K562 (cell line): ENCODE results near the gene SH3BP2. TPM values are rescaled to one million over a fixed set of nuclear protein-coding genes. Genes with fewer than 3 reads are reported as not detected.

Experiments
- ATAC-seq: fragments of 200-7000 bp; cut with Tn5 transposase; 3 replicates; pipeline ENCODE4 v1.9.1; 2020; ENCODE audit warnings: moderate library complexity
- BruUV-seq: library from RNA; stranded (reverse); fragments of 400-500 nt; replicated peaks from 2 replicates; lab custom pipeline; 2021; lab: Mats Ljungman, UMichigan
- CTCF ChIA-PET: fragments of 300-600 bp; formaldehyde crosslinking; extraction: SDS; loops from one replicate; lab custom pipeline; 2021; ENCODE audit warnings: low intra/inter-chr PET ratio; lab: Yijun Ruan, JAX
- POLR2A ChIA-PET: fragments of 300-600, 350-650 bp; sonication (Branson Sonifier 250); formaldehyde crosslinking; extraction: SDS; loops from one replicate; lab custom pipeline; 2021; ENCODE audit warnings: antibody characterized with exemption, inconsistent platforms; lab: Yijun Ruan, JAX
- DNase-seq, 4 experiments: peaks; one replicate each; pipeline versions ENCODE4 v3.0.0 to v3.0.0-alpha.2; 2011 to 2018; ENCODE audit warnings: low spot score in 3 of 4, mixed read lengths in 3 of 4; ENCODE audit errors: extremely low read depth in 1 of 4
- FAIRE-seq: peaks from 2 replicates; lab custom pipeline; 2011; peaks lifted over from hg19 to GRCh38; lab: Jason Lieb, UNC
- H2AFZ ChIP-seq: 2 replicates; pipeline ENCODE4 v1.6.0; 2011; ENCODE audit warnings: low read depth, low read length, control low read depth, inconsistent platforms
- H3K27ac ChIP-seq: fragments of 200-600 bp; 3 replicates; pipeline ENCODE4 v1.8.0; 2011; ENCODE audit warnings: low read depth, mild to moderate bottlenecking, control low read depth, inconsistent platforms, low read length, moderate library complexity, mixed read lengths; ENCODE audit errors: extremely low read depth
- H3K27me3 ChIP-seq, 2 experiments: fragments of 300-600 bp in 1 of 2; 2 replicates in 1 of 2; 3 replicates in 1 of 2; pipeline versions ENCODE4 v1.6.0 to v1.8.0; 2011; ENCODE audit warnings: inconsistent platforms in 2 of 2, low read length in 2 of 2, mild to moderate bottlenecking in 1 of 2, mixed read lengths in 1 of 2, moderate library complexity in 1 of 2; ENCODE audit not compliant: control insufficient read depth in 2 of 2, insufficient read depth in 2 of 2
- H3K36me3 ChIP-seq: fragments of 300-600 bp; 3 replicates; pipeline ENCODE4 v1.8.0; 2011; ENCODE audit warnings: mild to moderate bottlenecking, low read length, inconsistent platforms; ENCODE audit not compliant: control insufficient read depth, insufficient read depth
- H3K4me1 ChIP-seq, 2 experiments: fragments of 200-600 bp in 1 of 2; replicated peaks in 1 of 2; 2 replicates in 1 of 2; 3 replicates in 1 of 2; pipeline versions ENCODE4 v1.5.1 to v1.8.0; 2011; ENCODE audit warnings: inconsistent platforms in 2 of 2, low read length in 2 of 2, mild to moderate bottlenecking in 1 of 2, mixed read lengths in 1 of 2, moderate library complexity in 1 of 2; ENCODE audit not compliant: control insufficient read depth in 2 of 2, insufficient read depth in 2 of 2
- H3K4me2 ChIP-seq: 2 replicates; pipeline ENCODE4 v1.6.1; 2011; ENCODE audit warnings: low read length, control low read depth, inconsistent platforms, mixed read lengths; ENCODE audit not compliant: insufficient read depth
- H3K4me3 ChIP-seq: fragments of 200-600 bp; sonication (generic), shearing (Covaris generic); 2 replicates; pipeline ENCODE4 v1.5.1; 2016; ENCODE audit warnings: control low read depth, inconsistent platforms
- H3K79me2 ChIP-seq: fragments of 200-600 bp; 3 replicates; pipeline ENCODE4 v1.8.0; 2011; ENCODE audit warnings: low read length, inconsistent platforms; ENCODE audit not compliant: control insufficient read depth, insufficient read depth
- H3K9ac ChIP-seq, 2 experiments: 2 replicates each; pipeline versions ENCODE4 v1.6.0 to v1.6.1; 2011; ENCODE audit warnings: low read depth in 2 of 2, low read length in 2 of 2, control low read depth in 1 of 2, inconsistent platforms in 1 of 2, mild to moderate bottlenecking in 1 of 2, mixed read lengths in 1 of 2; ENCODE audit not compliant: insufficient read depth in 1 of 2
- H3K9me1 ChIP-seq: one replicate; pipeline ENCODE4 v1.6.0; 2011; ENCODE audit warnings: inconsistent platforms, mild to moderate bottlenecking, low read length, moderate library complexity; ENCODE audit not compliant: control insufficient read depth, insufficient read depth
- H3K9me3 ChIP-seq: replicated peaks from 2 replicates; pipeline ENCODE4 v1.5.1; 2011; ENCODE audit warnings: low read depth, low read length, inconsistent platforms; ENCODE audit not compliant: control insufficient read depth, insufficient read depth
- H4K20me1 ChIP-seq: replicated peaks from 2 replicates; pipeline ENCODE4 v1.6.1; 2011; ENCODE audit warnings: low read length, inconsistent platforms, mixed read lengths; ENCODE audit not compliant: control insufficient read depth, insufficient read depth
- SPI1 ChIP-seq: IDR thresholded peaks from 2 replicates; pipeline ENCODE4 v1.6.1; 2011; ENCODE audit warnings: low read depth, low read length, control low read depth, borderline replicate concordance
- ZNF121 ChIP-seq: sonication (generic); formaldehyde crosslinking; conservative IDR thresholded peaks from 2 replicates; pipeline ENCODE4 v1.8.0; 2022; ENCODE audit warnings: missing genetic modification reagents
- WGBS: fragments of 100-300 bp; shearing (Covaris generic); methylation state at CpG from one replicate; pipeline ENCODE4 v1.1.6; 2016; ENCODE audit warnings: low coverage, mixed read lengths; ENCODE audit not compliant: insufficient coverage; ENCODE audit errors: missing lambda C conversion rate; 5-methylcytosine and 5-hydroxymethylcytosine counted together
- in situ Hi-C: fragments of 300-500 bp; cut with MboI; formaldehyde crosslinking; loops from 4 replicates; pipeline ENCODE4 v1.15.0; 2018; ENCODE audit warnings: inconsistent platforms, mixed read lengths
- intact Hi-C: fragments of 100-400 bp; cut with micrococcal nuclease; formaldehyde crosslinking; loops from 2 replicates; pipeline ENCODE4 v1.14.2; 2022
- polyA plus RNA-seq, 8 experiments: library from polyadenylated mRNA; depleted of rRNA in 4 of 8; stranded (reverse) in 5 of 8; unstranded in 3 of 8; fragments of >200 nt; fragmentation: Nextera tagmentation in 2 of 8; fragmentation: Illumina TruSeq in 1 of 8; extraction: Ambion mirVana in 2 of 8; extraction: Trizol in 1 of 8; gene quantifications; 2 replicates each; pipeline versions ENCODE4 v1.2.1 to v1.2.3, GENCODE V29; 2011 to 2014; ENCODE audit warnings: inconsistent platforms in 1 of 8, missing spikeins in 1 of 8
- total RNA-seq, 7 experiments: library from RNA; depleted of rRNA in 6 of 7; stranded (reverse); fragments of >200 nt in 6 of 7; fragmentation: Illumina TruSeq in 2 of 7; extraction: Trizol in 2 of 7; gene quantifications; 2 replicates each; pipeline versions ENCODE4 v1.2.1 to v1.2.3, GENCODE V29; 2011 to 2021; ENCODE audit warnings: low replicate concordance in 1 of 7

SH3BP2 gene
- total and polyA plus RNA-seq, 9 of the 15 experiments (the other 6 are each of a cell fraction or from before 2014, with no cell fraction given) = 0.34 to 16.0 (median 5.1) TPM

GRCh38 chr4:2819244-2820215 is 26.6 kb downstream of the SH3BP2 start:
- ChIA-PET CTCF (no interaction called here), POLR2A (interaction anchor here (0.7 to 1.2 kb wide), 4 partner anchors 12 to 745 kb away, joined by 3 read pairs; no protein-coding TSS in a partner anchor)
- BruUV-seq = no TSS peak
- FAIRE-seq = no peak
- Histone ChIP-seq H3K9me3 (no peaks in the 10 kb centered on the region), H3K9me1 (peaks cover 2% of the 10 kb centered on the region), H3K79me2 (no peaks in the 10 kb centered on the region), H3K4me1 (peaks cover 0 to 14% of the 10 kb centered on the region in 2 experiments; a peak in 1 of 5 replicates), H3K9ac (peak overlapping the region in 1 of 2 experiments; percentile 68; a peak in 1 of 4 replicates), H3K4me3 (no peak overlapping the region), H4K20me1 (peaks cover 5% of the 10 kb centered on the region; the same call in 1 of the 2 replicates), H2AFZ (no peak overlapping the region), H3K27ac (no peak overlapping the region), H3K27me3 (no peaks in the 10 kb centered on the region), H3K4me2 (no peak overlapping the region), H3K36me3 (no peaks in the 10 kb centered on the region)
- peak; percentile 94 for TF ChIP-seq ZNF121 (CRISPR knock-in tag)
- TF ChIP-seq SPI1 = no peak
- in situ Hi-C loops (no loop called here), intact Hi-C loops (no loop called here)
- peak; percentile 16; the same call in 2 of the 3 replicates for ATAC-seq
- 22% methylated on average over 5 of the region's 5 CpGs for WGBS
- DNase-seq = no peak
